ENCODE data around the gene LIMK1.
A peak's percentile ranks its signal among the peaks of the same experiment; 100 is the strongest.

LIMK1 gene

DNA sequence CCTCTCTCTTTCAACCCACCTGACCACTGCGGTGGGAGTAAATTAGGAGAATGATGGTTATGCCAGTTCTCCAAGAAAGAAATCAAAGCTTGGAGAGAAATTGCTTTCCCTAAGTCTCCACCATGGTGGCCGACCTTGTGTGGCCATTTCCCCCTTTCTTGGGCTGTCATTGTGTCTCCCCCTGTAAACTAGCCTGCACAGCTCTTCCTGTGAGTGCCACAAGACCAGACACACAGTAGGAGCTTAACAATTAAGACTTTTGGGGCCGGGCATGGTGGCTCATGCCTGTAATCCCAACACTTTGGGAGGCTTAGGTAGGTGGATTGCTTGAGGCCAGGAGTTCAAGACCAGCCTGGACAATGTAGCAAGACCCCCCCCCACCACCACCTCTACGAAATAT is 18.9 kb upstream of the LIMK1 start:
- no peak overlapping the region for H3K4me3 ChIP-seq (ENCODE audit: insufficient read depth, low read depth, low read length)
- H3K27me3 ChIP-seq (ENCODE audit: control insufficient read depth, insufficient read depth, low read length, poor library complexity, severe bottlenecking): no peaks in the 10 kb centered on the region
- H3K9me3 ChIP-seq (ENCODE audit: control insufficient read depth, low read length): no peaks in the 10 kb centered on the region
- no peaks in the 10 kb centered on the region for H3K4me1 ChIP-seq (ENCODE audit: control insufficient read depth, insufficient read depth, low read length)
- H3K36me3 ChIP-seq (ENCODE audit: control insufficient read depth, insufficient read depth, low read length): no peaks in the 10 kb centered on the region
- WGBS, 2 experiments: 77 to 81% methylated on average over 4 of the region's 4 CpGs
- no peak overlapping the region for H3K27ac ChIP-seq (ENCODE audit: insufficient read depth, low read depth, low read length, poor library complexity, severe bottlenecking)

DNA sequence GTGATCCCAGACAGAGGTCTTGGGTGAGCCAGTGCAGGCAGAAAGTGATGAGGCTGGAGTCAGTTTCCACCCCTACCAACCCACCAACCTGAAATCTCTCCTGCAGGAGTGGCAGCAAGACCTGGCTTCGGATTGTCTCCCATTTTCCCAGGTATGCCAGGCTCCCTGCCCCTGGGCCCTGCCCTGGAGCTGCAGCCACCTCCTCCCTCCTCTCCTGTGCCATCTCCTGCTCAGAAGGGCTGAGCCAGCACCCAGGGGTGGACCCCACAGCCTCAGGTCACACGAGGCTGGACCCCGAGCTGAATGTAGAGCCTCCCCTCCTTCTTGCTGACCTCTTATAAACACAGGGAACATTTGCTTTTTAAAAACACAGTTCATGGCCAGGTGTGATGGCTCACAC is 17.0 kb upstream of the LIMK1 start:
- no peaks in the 10 kb centered on the region for H3K27me3 ChIP-seq (ENCODE audit: control insufficient read depth, insufficient read depth, low read length, poor library complexity, severe bottlenecking)
- 85 to 93% methylated on average over 3 of the region's 3 CpGs for WGBS, 2 experiments
- no peaks in the 10 kb centered on the region for H3K9me3 ChIP-seq (ENCODE audit: control insufficient read depth, low read length)
- H3K27ac ChIP-seq (ENCODE audit: insufficient read depth, low read depth, low read length, poor library complexity, severe bottlenecking): no peak overlapping the region
- no peaks in the 10 kb centered on the region for H3K4me1 ChIP-seq (ENCODE audit: control insufficient read depth, insufficient read depth, low read length)
- no peaks in the 10 kb centered on the region for H3K36me3 ChIP-seq (ENCODE audit: control insufficient read depth, insufficient read depth, low read length)
- no peak overlapping the region for H3K4me3 ChIP-seq (ENCODE audit: insufficient read depth, low read depth, low read length)

DNA sequence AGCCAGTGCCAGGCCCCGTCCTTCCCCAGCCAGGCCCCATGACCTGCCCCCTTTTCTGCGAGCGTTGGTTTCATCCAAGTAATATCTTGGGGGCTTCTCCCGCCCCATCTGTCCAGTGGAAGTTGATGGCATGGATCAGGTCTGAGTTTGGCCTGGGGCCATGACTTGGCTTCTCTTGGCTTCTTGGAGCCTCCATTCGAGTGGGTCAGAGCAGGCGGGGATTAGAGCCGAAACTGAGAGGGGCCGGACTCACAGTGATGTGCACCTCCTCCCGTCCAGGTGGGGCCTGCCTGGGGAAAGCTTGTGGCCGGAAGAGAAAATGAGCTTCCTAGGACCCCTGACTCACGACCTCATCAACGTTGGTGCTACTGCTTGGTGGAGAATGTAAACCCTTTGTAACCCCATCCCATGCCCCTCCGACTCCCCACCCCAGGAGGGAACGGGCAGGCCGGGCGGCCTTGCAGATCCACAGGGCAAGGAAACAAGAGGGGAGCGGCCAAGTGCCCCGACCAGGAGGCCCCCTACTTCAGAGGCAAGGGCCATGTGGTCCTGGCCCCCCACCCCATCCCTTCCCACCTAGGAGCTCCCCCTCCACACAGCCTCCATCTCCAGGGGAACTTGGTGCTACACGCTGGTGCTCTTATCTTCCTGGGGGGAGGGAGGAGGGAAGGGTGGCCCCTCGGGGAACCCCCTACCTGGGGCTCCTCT is 15.1 kb upstream of the LIMK1 start:
- H3K36me3 ChIP-seq (ENCODE audit: control insufficient read depth, insufficient read depth, low read length): no peaks in the 10 kb centered on the region
- H3K4me3 ChIP-seq (ENCODE audit: insufficient read depth, low read depth, low read length): no peak overlapping the region
- WGBS, 2 experiments: 92 to 93% methylated on average over 20 of the region's 20 CpGs
- no peaks in the 10 kb centered on the region for H3K27me3 ChIP-seq (ENCODE audit: control insufficient read depth, insufficient read depth, low read length, poor library complexity, severe bottlenecking)
- H3K4me1 ChIP-seq (ENCODE audit: control insufficient read depth, insufficient read depth, low read length): no peaks in the 10 kb centered on the region
- H3K9me3 ChIP-seq (ENCODE audit: control insufficient read depth, low read length): no peaks in the 10 kb centered on the region
- no peak overlapping the region for H3K27ac ChIP-seq (ENCODE audit: insufficient read depth, low read depth, low read length, poor library complexity, severe bottlenecking)

DNA sequence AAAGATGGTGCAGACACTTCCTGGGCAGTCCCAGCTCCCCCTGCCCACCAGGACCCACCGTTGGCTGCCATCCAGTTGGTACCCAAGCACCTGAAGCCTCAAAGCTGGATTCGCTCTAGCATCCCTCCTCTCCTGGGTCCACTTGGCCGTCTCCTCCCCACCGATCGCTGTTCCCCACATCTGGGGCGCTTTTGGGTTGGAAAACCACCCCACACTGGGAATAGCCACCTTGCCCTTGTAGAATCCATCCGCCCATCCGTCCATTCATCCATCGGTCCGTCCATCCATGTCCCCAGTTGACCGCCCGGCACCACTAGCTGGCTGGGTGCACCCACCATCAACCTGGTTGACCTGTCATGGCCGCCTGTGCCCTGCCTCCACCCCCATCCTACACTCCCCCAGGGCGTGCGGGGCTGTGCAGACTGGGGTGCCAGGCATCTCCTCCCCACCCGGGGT is 14.5 kb upstream of the LIMK1 start:
- Histone ChIP-seq H3K27ac (ENCODE audit: insufficient read depth, low read depth, low read length, poor library complexity, severe bottlenecking) (no peak overlapping the region), H3K4me1 (ENCODE audit: control insufficient read depth, insufficient read depth, low read length) (no peaks in the 10 kb centered on the region), H3K9me3 (ENCODE audit: control insufficient read depth, low read length) (no peaks in the 10 kb centered on the region), H3K4me3 (ENCODE audit: insufficient read depth, low read depth, low read length) (no peak overlapping the region), H3K36me3 (ENCODE audit: control insufficient read depth, insufficient read depth, low read length) (no peaks in the 10 kb centered on the region), H3K27me3 (ENCODE audit: control insufficient read depth, insufficient read depth, low read length, poor library complexity, severe bottlenecking) (no peaks in the 10 kb centered on the region)
- WGBS, 2 experiments: 94 to 95% methylated on average over 16 of the region's 16 CpGs

DNA sequence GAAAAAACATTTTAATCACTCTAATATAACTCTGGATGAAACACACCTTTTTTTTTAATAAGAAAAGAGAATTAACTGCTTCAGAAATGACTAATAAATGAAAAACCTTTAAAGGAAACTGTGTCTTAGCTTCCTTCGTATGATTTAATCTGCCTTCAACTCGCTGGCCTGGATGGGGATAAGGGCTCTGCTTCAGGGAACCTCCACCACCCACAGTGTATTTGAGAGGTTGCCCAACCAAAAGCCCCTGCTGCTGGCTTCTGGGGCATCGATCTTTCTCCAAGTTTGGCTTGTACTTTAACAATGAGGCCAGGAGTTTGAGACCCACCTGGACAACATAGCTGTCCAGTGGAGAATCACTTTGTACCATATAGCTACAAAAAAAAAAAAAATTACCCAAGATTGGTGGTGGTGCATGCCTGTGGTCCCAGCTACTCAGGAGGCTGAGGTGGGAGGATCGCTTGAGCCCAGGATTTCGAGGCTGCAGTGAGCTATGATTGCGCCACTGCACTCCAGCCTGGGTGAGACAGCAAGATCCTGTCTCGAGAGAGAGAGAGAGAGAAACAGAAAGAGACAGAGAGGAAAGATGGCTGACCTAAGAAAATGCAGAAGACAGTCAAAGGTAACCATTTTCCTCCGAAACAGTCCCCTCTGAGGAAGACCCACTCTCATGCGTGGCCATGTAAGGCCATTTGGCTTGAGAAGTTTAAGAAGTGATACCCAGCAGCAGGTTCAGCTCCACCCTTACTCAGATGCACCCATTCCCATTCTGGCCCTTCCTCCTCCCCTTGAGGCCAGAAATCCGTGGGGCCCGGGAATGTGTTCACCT is 13.6 kb upstream of the LIMK1 start:
- Histone ChIP-seq H3K4me3 (ENCODE audit: insufficient read depth, low read depth, low read length) (no peak overlapping the region), H3K9me3 (ENCODE audit: control insufficient read depth, low read length) (no peaks in the 10 kb centered on the region), H3K4me1 (ENCODE audit: control insufficient read depth, insufficient read depth, low read length) (no peaks in the 10 kb centered on the region), H3K27ac (ENCODE audit: insufficient read depth, low read depth, low read length, poor library complexity, severe bottlenecking) (no peak overlapping the region), H3K27me3 (ENCODE audit: control insufficient read depth, insufficient read depth, low read length, poor library complexity, severe bottlenecking) (no peaks in the 10 kb centered on the region), H3K36me3 (ENCODE audit: control insufficient read depth, insufficient read depth, low read length) (no peaks in the 10 kb centered on the region)
- WGBS, 2 experiments: 86 to 87% methylated on average over 11 of the region's 11 CpGs

DNA sequence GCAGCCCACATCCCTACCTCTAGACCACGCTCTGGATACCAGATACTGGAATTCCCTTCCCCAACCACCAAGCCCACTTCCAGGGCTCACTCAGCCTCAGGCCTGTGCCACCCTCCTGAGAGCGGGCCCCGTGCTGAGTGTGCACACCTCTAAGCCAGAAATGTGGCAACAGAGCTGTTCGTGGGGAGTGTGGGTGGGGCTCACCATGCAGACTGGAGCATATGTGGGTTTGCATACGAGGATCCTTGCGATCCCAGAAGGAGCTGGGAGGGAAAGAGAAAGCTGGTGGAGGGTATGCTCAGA is 13.0 kb upstream of the LIMK1 start:
- Histone ChIP-seq H3K27me3 (ENCODE audit: control insufficient read depth, insufficient read depth, low read length, poor library complexity, severe bottlenecking) (no peaks in the 10 kb centered on the region), H3K4me1 (ENCODE audit: control insufficient read depth, insufficient read depth, low read length) (no peaks in the 10 kb centered on the region), H3K4me3 (ENCODE audit: insufficient read depth, low read depth, low read length) (no peak overlapping the region), H3K27ac (ENCODE audit: insufficient read depth, low read depth, low read length, poor library complexity, severe bottlenecking) (no peak overlapping the region), H3K9me3 (ENCODE audit: control insufficient read depth, low read length) (no peaks in the 10 kb centered on the region), H3K36me3 (ENCODE audit: control insufficient read depth, insufficient read depth, low read length) (no peaks in the 10 kb centered on the region)
- WGBS, 2 experiments: 86 to 91% methylated on average over 6 of the region's 6 CpGs

DNA sequence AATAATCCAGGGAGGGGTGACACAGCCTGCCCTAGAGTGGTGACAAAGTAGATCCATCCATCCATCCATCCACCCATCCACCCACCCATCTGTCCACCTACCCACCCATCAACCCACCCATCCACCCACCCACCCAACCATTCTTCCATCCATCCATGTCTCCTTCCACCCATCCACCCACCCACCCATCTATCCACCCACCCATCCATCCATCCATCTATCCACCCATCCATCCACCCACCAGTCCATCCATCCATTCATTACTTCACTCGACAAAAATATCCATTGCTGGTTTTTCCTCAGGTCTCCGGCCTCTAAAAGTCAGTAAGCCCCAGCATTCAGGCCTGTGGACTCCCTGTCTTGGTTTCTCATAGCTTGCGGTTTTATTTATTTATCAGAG is 12.5 kb upstream of the LIMK1 start:
- no peaks in the 10 kb centered on the region for H3K9me3 ChIP-seq (ENCODE audit: control insufficient read depth, low read length)
- H3K27ac ChIP-seq (ENCODE audit: insufficient read depth, low read depth, low read length, poor library complexity, severe bottlenecking): no peak overlapping the region
- H3K4me1 ChIP-seq (ENCODE audit: control insufficient read depth, insufficient read depth, low read length): no peaks in the 10 kb centered on the region
- H3K36me3 ChIP-seq (ENCODE audit: control insufficient read depth, insufficient read depth, low read length): no peaks in the 10 kb centered on the region
- no peaks in the 10 kb centered on the region for H3K27me3 ChIP-seq (ENCODE audit: control insufficient read depth, insufficient read depth, low read length, poor library complexity, severe bottlenecking)
- 91% methylated on average over 3 of the region's 3 CpGs for WGBS, 2 experiments
- H3K4me3 ChIP-seq (ENCODE audit: insufficient read depth, low read depth, low read length): no peak overlapping the region

DNA sequence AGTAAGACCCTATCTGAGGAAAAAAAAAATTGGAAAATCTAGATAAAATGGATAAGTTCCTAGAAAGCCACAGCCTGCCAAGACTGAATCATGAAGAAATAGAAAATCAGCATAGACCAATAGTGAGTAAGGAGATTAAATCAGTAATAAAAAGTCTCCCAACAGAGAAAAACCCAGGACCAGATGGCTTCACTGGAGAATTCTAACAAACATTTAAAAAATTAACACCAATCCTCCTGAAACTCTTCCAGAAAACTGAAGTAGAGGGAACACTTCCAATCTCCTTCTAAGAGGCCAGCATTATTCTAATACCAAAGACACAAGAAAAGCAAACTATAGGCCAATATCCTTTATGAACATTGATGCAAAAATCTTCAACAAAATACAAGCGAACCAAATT is 8.8 kb upstream of the LIMK1 start:
- peaks cover 7% of the 10 kb centered on the region for H3K4me1 ChIP-seq (ENCODE audit: control insufficient read depth, insufficient read depth, low read length)
- H3K27me3 ChIP-seq (ENCODE audit: control insufficient read depth, insufficient read depth, low read length, poor library complexity, severe bottlenecking): no peaks in the 10 kb centered on the region
- 100% methylated on average over 1 of the region's 1 CpG; no CpG with 5 or more reads in 1 of the 2 experiments for WGBS, 2 experiments
- no peaks in the 10 kb centered on the region for H3K9me3 ChIP-seq (ENCODE audit: control insufficient read depth, low read length)
- H3K27ac ChIP-seq (ENCODE audit: insufficient read depth, low read depth, low read length, poor library complexity, severe bottlenecking): no peak overlapping the region
- H3K4me3 ChIP-seq (ENCODE audit: insufficient read depth, low read depth, low read length): no peak overlapping the region
- no peaks in the 10 kb centered on the region for H3K36me3 ChIP-seq (ENCODE audit: control insufficient read depth, insufficient read depth, low read length)

DNA sequence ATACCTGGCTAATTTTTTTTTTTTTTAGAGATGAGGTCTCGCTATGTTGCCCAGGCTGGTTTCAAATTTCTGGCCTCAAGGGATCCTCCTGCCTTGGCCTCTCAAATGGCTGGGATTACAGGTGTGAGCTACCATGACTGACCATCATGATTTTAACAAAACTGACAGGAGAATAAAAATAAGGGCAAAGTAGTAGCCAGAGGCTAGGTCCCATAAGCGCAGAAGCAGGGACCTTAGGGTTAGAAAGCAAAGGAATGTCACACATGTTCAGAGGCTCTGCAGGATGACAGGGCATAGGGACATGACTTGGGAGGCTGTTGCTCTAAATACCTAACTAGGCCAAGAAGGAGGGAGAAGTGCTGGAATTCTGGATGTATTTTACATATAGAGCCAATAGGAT is 5.1 kb upstream of the LIMK1 start:
- no peak overlapping the region for H3K4me3 ChIP-seq (ENCODE audit: insufficient read depth, low read depth, low read length)
- no peaks in the 10 kb centered on the region for H3K27me3 ChIP-seq (ENCODE audit: control insufficient read depth, insufficient read depth, low read length, poor library complexity, severe bottlenecking)
- H3K4me1 ChIP-seq (ENCODE audit: control insufficient read depth, insufficient read depth, low read length): peaks cover 7% of the 10 kb centered on the region
- no peaks in the 10 kb centered on the region for H3K9me3 ChIP-seq (ENCODE audit: control insufficient read depth, low read length)
- no peaks in the 10 kb centered on the region for H3K36me3 ChIP-seq (ENCODE audit: control insufficient read depth, insufficient read depth, low read length)
- WGBS, 2 experiments: 89 to 94% methylated on average over 2 of the region's 2 CpGs
- H3K27ac ChIP-seq (ENCODE audit: insufficient read depth, low read depth, low read length, poor library complexity, severe bottlenecking): no peak overlapping the region

DNA sequence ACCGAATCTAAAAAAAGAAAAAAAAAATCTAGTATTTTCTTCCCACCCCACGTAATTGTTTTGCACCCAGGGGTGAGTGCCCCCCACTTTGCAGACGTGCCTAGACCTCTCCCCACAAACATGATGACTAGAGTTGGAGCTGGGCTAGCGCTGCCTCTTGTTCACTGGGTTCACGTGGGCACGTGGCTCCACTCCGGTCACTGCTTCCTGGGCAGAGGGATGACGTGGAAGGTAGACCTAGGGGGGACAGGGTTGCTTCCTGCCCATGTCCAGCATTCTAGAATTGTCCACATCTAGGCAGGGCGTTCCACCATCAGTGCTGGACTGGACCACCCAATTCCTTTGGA is 861 bp upstream of the LIMK1 start:
- H3K36me3 ChIP-seq (ENCODE audit: control insufficient read depth, insufficient read depth, low read length): no peaks in the 10 kb centered on the region
- H3K4me1 ChIP-seq (ENCODE audit: control insufficient read depth, insufficient read depth, low read length): peaks cover 7% of the 10 kb centered on the region
- peak overlapping the region; percentile 85 for H3K27ac ChIP-seq (ENCODE audit: insufficient read depth, low read depth, low read length, poor library complexity, severe bottlenecking)
- WGBS, 2 experiments: 86 to 89% methylated on average over 9 of the region's 9 CpGs
- peak overlapping the region; percentile 46 for H3K4me3 ChIP-seq (ENCODE audit: insufficient read depth, low read depth, low read length)
- H3K9me3 ChIP-seq (ENCODE audit: control insufficient read depth, low read length): no peaks in the 10 kb centered on the region
- no peaks in the 10 kb centered on the region for H3K27me3 ChIP-seq (ENCODE audit: control insufficient read depth, insufficient read depth, low read length, poor library complexity, severe bottlenecking)

Measured in ectodermal cell (in vitro differentiated cells).